SK-N-SH (cell line): ENCODE results near the gene DENND1A.

Source experiments
- ELF1 ChIP-seq: IDR thresholded peaks from 2 replicates; pipeline ENCODE4 v1.4.0; 2012
- GABPA ChIP-seq: IDR thresholded peaks from 2 replicates; pipeline ENCODE4 v1.4.0; 2012; ENCODE audit warnings: low read depth, mild to moderate bottlenecking
- GATA2 ChIP-seq: sonication (generic); formaldehyde crosslinking; IDR thresholded peaks from 2 replicates; pipeline ENCODE4 v1.5.0; 2020; ENCODE audit warnings: mild to moderate bottlenecking, missing genetic modification reagents
- NFIC ChIP-seq: IDR thresholded peaks from 2 replicates; pipeline ENCODE4 v1.4.0; 2012; ENCODE audit warnings: borderline replicate concordance
- NRF1 ChIP-seq: IDR thresholded peaks from 2 replicates; pipeline ENCODE4 v1.6.1; 2012; ENCODE audit warnings: low read depth, mild to moderate bottlenecking, low read length
- RAD21 ChIP-seq: IDR thresholded peaks from 2 replicates; pipeline ENCODE4 v1.6.1; 2012; ENCODE audit warnings: mild to moderate bottlenecking, low read length
- RFX5 ChIP-seq: IDR thresholded peaks from 2 replicates; pipeline ENCODE4 v1.6.1; 2012; ENCODE audit warnings: mild to moderate bottlenecking, improper control_type of control experiment, low read length
- TCF12 ChIP-seq: IDR thresholded peaks from 2 replicates; pipeline ENCODE4 v1.4.0; 2012
- TF ChIP-seq, protein P1 (sequence below): fragments of 200-600 bp; sonication (generic); IDR thresholded peaks from 2 replicates; pipeline ENCODE4 v1.6.1; 2017; ENCODE audit warnings: antibody characterized with exemption, mild to moderate bottlenecking, moderate library complexity
- TF ChIP-seq, protein P2 (sequence below): IDR thresholded peaks from 2 replicates; pipeline ENCODE4 v1.6.1; 2012; ENCODE audit warnings: mild to moderate bottlenecking, low read depth, low read length, moderate library complexity
- TF ChIP-seq, protein P3 (sequence below): IDR thresholded peaks from 2 replicates; pipeline ENCODE4; 2012
- TF ChIP-seq, protein P4 (sequence below): IDR thresholded peaks from 2 replicates; pipeline ENCODE4 v1.4.0; 2012; ENCODE audit warnings: low read depth

DNA sequence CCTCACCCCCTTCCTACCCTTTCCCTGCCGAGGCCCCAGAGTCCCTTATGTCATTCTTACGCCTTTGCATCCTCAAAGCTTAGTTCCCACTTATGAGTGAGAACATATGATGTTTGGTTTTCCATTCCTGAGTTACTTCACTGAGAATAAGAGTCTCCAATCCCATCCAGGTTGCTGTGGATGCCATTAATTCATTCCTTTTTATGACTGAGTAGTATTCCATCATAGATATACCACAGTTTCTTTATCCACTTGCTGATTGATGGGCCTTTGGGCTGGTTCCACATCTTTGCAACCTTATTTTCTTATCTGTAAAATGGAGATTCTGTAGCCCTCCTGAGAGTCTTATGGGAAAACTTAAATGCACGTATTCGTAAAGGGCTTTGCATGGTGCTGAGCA lies 537.1 kb downstream of the DENND1A start:
- no peak for TF ChIP-seq ELF1
- TF ChIP-seq, protein P1, sequence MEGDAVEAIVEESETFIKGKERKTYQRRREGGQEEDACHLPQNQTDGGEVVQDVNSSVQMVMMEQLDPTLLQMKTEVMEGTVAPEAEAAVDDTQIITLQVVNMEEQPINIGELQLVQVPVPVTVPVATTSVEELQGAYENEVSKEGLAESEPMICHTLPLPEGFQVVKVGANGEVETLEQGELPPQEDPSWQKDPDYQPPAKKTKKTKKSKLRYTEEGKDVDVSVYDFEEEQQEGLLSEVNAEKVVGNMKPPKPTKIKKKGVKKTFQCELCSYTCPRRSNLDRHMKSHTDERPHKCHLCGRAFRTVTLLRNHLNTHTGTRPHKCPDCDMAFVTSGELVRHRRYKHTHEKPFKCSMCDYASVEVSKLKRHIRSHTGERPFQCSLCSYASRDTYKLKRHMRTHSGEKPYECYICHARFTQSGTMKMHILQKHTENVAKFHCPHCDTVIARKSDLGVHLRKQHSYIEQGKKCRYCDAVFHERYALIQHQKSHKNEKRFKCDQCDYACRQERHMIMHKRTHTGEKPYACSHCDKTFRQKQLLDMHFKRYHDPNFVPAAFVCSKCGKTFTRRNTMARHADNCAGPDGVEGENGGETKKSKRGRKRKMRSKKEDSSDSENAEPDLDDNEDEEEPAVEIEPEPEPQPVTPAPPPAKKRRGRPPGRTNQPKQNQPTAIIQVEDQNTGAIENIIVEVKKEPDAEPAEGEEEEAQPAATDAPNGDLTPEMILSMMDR, result no peak
- TF ChIP-seq RFX5, result no peak
- no peak for TF ChIP-seq GABPA
- TF ChIP-seq, protein P2, sequence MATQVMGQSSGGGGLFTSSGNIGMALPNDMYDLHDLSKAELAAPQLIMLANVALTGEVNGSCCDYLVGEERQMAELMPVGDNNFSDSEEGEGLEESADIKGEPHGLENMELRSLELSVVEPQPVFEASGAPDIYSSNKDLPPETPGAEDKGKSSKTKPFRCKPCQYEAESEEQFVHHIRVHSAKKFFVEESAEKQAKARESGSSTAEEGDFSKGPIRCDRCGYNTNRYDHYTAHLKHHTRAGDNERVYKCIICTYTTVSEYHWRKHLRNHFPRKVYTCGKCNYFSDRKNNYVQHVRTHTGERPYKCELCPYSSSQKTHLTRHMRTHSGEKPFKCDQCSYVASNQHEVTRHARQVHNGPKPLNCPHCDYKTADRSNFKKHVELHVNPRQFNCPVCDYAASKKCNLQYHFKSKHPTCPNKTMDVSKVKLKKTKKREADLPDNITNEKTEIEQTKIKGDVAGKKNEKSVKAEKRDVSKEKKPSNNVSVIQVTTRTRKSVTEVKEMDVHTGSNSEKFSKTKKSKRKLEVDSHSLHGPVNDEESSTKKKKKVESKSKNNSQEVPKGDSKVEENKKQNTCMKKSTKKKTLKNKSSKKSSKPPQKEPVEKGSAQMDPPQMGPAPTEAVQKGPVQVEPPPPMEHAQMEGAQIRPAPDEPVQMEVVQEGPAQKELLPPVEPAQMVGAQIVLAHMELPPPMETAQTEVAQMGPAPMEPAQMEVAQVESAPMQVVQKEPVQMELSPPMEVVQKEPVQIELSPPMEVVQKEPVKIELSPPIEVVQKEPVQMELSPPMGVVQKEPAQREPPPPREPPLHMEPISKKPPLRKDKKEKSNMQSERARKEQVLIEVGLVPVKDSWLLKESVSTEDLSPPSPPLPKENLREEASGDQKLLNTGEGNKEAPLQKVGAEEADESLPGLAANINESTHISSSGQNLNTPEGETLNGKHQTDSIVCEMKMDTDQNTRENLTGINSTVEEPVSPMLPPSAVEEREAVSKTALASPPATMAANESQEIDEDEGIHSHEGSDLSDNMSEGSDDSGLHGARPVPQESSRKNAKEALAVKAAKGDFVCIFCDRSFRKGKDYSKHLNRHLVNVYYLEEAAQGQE, result no peak
- no peak for TF ChIP-seq TCF12
- TF ChIP-seq, protein P3, sequence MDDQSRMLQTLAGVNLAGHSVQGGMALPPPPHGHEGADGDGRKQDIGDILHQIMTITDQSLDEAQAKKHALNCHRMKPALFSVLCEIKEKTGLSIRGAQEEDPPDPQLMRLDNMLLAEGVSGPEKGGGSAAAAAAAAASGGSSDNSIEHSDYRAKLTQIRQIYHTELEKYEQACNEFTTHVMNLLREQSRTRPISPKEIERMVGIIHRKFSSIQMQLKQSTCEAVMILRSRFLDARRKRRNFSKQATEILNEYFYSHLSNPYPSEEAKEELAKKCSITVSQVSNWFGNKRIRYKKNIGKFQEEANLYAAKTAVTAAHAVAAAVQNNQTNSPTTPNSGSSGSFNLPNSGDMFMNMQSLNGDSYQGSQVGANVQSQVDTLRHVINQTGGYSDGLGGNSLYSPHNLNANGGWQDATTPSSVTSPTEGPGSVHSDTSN, result no peak
- TF ChIP-seq, protein P4, sequence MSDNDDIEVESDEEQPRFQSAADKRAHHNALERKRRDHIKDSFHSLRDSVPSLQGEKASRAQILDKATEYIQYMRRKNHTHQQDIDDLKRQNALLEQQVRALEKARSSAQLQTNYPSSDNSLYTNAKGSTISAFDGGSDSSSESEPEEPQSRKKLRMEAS, result no peak
- no peak for TF ChIP-seq NRF1
- TF ChIP-seq GATA2 (CRISPR knock-in tag), result no peak
- TF ChIP-seq NFIC, result no peak
- no peak for TF ChIP-seq RAD21
